ENCODE results near the gene CCDC122.

CCDC122 gene

DNA sequence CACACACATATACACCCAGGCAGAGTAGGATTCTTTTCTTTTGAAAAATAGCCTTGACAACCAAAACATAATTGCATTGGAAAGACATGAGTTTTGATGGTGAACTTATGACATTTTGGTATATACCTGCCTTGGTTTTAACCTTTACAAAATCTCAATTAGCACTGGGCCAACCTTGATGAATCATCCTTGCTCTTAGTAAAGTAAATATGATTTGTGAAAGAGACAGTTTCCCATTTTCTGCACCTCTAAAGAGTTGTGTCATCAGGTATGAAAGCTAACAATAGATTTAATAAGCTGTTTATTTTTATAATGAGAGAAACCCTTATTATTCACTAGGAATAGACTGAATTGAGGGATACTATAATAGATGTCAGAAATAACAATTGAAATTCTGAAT is 77.0 kb downstream of the CCDC122 start:
- TF ChIP-seq POLR2AphosphoS5 (IDR thresholded peaks at IDR 0.05; ENCODE audit: low read depth), result no peak
- Histone ChIP-seq H3K4me3 (replicated peaks; ENCODE audit: insufficient read depth, low read length) (no peak overlapping the region), H3K27me3 (ENCODE audit: insufficient read depth, poor library complexity, severe bottlenecking) (peaks cover 4% of the 10 kb centered on the region), H3K27ac (replicated peaks) (no peak overlapping the region)
- no peak for DNase-seq (ENCODE audit: low read depth in 1 of 2, low spot score in 1 of 2)

- no peak overlapping the region for H3K27ac ChIP-seq (replicated peaks)
- no peak for DNase-seq (ENCODE audit: low read depth in 1 of 2, low spot score in 1 of 2)
- peaks cover 6% of the 10 kb centered on the region for H3K27me3 ChIP-seq (ENCODE audit: insufficient read depth, poor library complexity, severe bottlenecking)
- TF ChIP-seq, protein P1, sequence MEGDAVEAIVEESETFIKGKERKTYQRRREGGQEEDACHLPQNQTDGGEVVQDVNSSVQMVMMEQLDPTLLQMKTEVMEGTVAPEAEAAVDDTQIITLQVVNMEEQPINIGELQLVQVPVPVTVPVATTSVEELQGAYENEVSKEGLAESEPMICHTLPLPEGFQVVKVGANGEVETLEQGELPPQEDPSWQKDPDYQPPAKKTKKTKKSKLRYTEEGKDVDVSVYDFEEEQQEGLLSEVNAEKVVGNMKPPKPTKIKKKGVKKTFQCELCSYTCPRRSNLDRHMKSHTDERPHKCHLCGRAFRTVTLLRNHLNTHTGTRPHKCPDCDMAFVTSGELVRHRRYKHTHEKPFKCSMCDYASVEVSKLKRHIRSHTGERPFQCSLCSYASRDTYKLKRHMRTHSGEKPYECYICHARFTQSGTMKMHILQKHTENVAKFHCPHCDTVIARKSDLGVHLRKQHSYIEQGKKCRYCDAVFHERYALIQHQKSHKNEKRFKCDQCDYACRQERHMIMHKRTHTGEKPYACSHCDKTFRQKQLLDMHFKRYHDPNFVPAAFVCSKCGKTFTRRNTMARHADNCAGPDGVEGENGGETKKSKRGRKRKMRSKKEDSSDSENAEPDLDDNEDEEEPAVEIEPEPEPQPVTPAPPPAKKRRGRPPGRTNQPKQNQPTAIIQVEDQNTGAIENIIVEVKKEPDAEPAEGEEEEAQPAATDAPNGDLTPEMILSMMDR (IDR thresholded peaks at IDR 0.05; ENCODE audit: insufficient read depth, low read length), result no peak
- TF ChIP-seq POLR2AphosphoS5 (IDR thresholded peaks at IDR 0.05; ENCODE audit: low read depth) (no peak), REST (IDR thresholded peaks at IDR 0.05; ENCODE audit: insufficient replicate concordance, low read depth) (no peak), GABPA (IDR thresholded peaks at IDR 0.05; ENCODE audit: low read depth) (no peak), SPI1 (IDR thresholded peaks at IDR 0.05; ENCODE audit: borderline replicate concordance, low read depth) (no peak)
- no peak overlapping the region for H3K4me3 ChIP-seq (replicated peaks; ENCODE audit: insufficient read depth, low read length)
Measured at GRCh38 chr13:43800828-43801227, 78.7 kb downstream of the CCDC122 start.

DNA sequence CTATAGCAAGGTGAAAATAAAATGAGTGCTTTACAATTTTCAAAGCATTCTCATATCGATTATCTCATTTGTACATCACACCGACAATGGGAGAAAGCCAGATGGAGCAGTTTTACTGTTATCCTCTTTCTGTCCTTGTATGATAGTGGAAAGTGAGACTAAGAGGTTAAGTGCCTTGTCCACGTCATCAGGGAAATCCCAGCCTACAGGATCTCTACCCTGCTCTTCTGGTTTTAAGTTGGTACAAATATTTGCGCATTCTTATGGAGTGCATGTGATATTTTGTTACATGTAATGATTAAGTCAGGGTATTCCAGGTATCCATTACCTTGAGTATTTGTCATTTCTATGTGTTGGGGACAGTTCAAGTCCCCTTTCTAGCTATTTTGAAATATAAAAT is 80.3 kb downstream of the CCDC122 start:
- TF ChIP-seq POLR2AphosphoS5 (IDR thresholded peaks at IDR 0.05; ENCODE audit: low read depth) (no peak), SPI1 (IDR thresholded peaks at IDR 0.05; ENCODE audit: borderline replicate concordance, low read depth) (no peak), REST (IDR thresholded peaks at IDR 0.05; ENCODE audit: insufficient replicate concordance, low read depth) (no peak), GABPA (IDR thresholded peaks at IDR 0.05; ENCODE audit: low read depth) (no peak)
- TF ChIP-seq, protein P1 (IDR thresholded peaks at IDR 0.05; ENCODE audit: insufficient read depth, low read length), result no peak
- H3K4me3 ChIP-seq (replicated peaks; ENCODE audit: insufficient read depth, low read length), result no peak overlapping the region
- no peak for DNase-seq (ENCODE audit: low read depth in 1 of 2, low spot score in 1 of 2)
- H3K27ac ChIP-seq (replicated peaks), result no peak overlapping the region
- peaks cover 9% of the 10 kb centered on the region for H3K27me3 ChIP-seq (ENCODE audit: insufficient read depth, poor library complexity, severe bottlenecking)

DNA sequence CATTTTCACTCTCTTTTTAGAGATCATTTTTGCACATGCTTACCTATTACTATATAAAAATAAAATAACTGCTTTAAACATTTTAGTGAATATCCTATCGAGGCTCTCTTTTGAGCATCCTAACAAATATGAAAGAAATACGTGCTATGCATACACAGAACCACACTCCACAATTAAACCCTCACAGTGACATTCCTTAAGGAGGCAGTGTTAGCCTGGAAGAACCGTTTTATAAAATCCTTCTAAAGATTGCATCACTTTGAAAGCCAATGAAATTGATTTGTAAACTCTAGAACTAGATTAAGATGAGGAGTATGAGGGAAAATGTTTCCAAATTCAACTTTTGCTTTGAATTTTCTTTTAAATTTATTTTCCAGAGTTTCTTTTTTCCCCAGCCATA is 81.7 kb downstream of the CCDC122 start:
- Histone ChIP-seq H3K4me3 (replicated peaks; ENCODE audit: insufficient read depth, low read length) (no peak overlapping the region), H3K27ac (replicated peaks) (no peak overlapping the region), H3K27me3 (ENCODE audit: insufficient read depth, poor library complexity, severe bottlenecking) (peaks cover 9% of the 10 kb centered on the region)
- no peak for DNase-seq (ENCODE audit: low read depth in 1 of 2, low spot score in 1 of 2)
- TF ChIP-seq SPI1 (IDR thresholded peaks at IDR 0.05; ENCODE audit: borderline replicate concordance, low read depth) (no peak), REST (IDR thresholded peaks at IDR 0.05; ENCODE audit: insufficient replicate concordance, low read depth) (no peak), POLR2AphosphoS5 (IDR thresholded peaks at IDR 0.05; ENCODE audit: low read depth) (no peak), GABPA (IDR thresholded peaks at IDR 0.05; ENCODE audit: low read depth) (no peak)
- TF ChIP-seq, protein P1 (IDR thresholded peaks at IDR 0.05; ENCODE audit: insufficient read depth, low read length), result no peak

All from HL-60 (cell line).